Lower leg skin (tissue), 4 donors: ENCODE data around the gene REV3L. TPM values are rescaled to one million over a fixed set of nuclear protein-coding genes. Genes with fewer than 3 reads are reported as not detected.

ENCODE experiments used
- DNase-seq, 2 donors: peaks; one replicate each; pipeline ENCODE4 v3.0.0-alpha.2; 2019; ENCODE audit warnings: low spot score in 2 of 2
- H3K4me3 ChIP-seq: fragments of 200-600 bp; sonication (generic); 2 replicates; pipeline ENCODE4 v1.5.1; 2017; ENCODE audit warnings: mild to moderate bottlenecking, low read depth; ENCODE audit not compliant: poor library complexity, severe bottlenecking
- CTCF ChIP-seq, 3 donors: fragments of 450-650 bp; IDR thresholded peaks; one replicate each; pipeline ENCODE4 v1.5.1; 2016; ENCODE audit warnings: antibody characterized with exemption in 3 of 3, mild to moderate bottlenecking in 3 of 3, moderate library complexity in 2 of 3
- POLR2A ChIP-seq, 2 donors: fragments of 450-650 bp; IDR thresholded peaks; one replicate each; pipeline ENCODE4 v1.6.1; 2016 to 2017; ENCODE audit warnings: antibody characterized with exemption in 2 of 2, mild to moderate bottlenecking in 1 of 2, moderate library complexity in 1 of 2
- WGBS, 2 donors: methylation state at CpG; one replicate each; pipeline ENCODE4 v1.1.5; 2018; 5-methylcytosine and 5-hydroxymethylcytosine counted together
- intact Hi-C: fragments of 100-400 bp; cut with DNase I; formaldehyde crosslinking; loops from one replicate; pipeline ENCODE4 v1.15.0; 2023; ENCODE audit warnings: low total_unique reads
- total RNA-seq, 4 donors: library from RNA; depleted of rRNA; stranded (reverse); fragments of >200 nt; gene quantifications; one replicate each; pipeline ENCODE4 v1.1.0, GENCODE V29; 2016

REV3L gene
- total RNA-seq, 4 donors from 2014 or later = 25.9 to 45.9 (median 28.6) TPM

- 86 to 91% methylated on average over 9 of the region's 9 CpGs for WGBS, 2 donors
- no peak for DNase-seq
- no peak for TF ChIP-seq CTCF (IDR thresholded peaks at IDR 0.05)
- no peak for TF ChIP-seq POLR2A (IDR thresholded peaks at IDR 0.05)
- intact Hi-C loops = no loop called here
- no peak overlapping the region for H3K4me3 ChIP-seq
Observed at GRCh38 chr6:111382476-111383294, 100.3 kb downstream of the REV3L start.

- WGBS, 2 donors = 87 to 93% methylated on average over 1 of the region's 1 CpG
- DNase-seq = no peak
- intact Hi-C loops = no loop called here
- TF ChIP-seq CTCF (IDR thresholded peaks at IDR 0.05) (no peak), POLR2A (IDR thresholded peaks at IDR 0.05) (no peak)
- H3K4me3 ChIP-seq = no peak overlapping the region
Observed at GRCh38 chr6:111381728-111382127, 101.3 kb downstream of the REV3L start.

- no peak overlapping the region for H3K4me3 ChIP-seq
- intact Hi-C loops = no loop called here
- DNase-seq = no peak
- TF ChIP-seq CTCF (IDR thresholded peaks at IDR 0.05) (no peak), POLR2A (IDR thresholded peaks at IDR 0.05) (no peak)
Observed at GRCh38 chr6:111381123-111381522, 101.9 kb downstream of the REV3L start.

GRCh38 chr6:111379831-111380230, 103.2 kb downstream of the REV3L start:
- intact Hi-C loops = no loop called here
- TF ChIP-seq POLR2A (IDR thresholded peaks at IDR 0.05) (no peak), CTCF (IDR thresholded peaks at IDR 0.05) (no peak)
- H3K4me3 ChIP-seq = no peak overlapping the region
- no peak for DNase-seq
- 100% methylated on average over 2 of the region's 2 CpGs for WGBS, 2 donors

GRCh38 chr6:111379302-111379701, 103.7 kb downstream of the REV3L start:
- TF ChIP-seq POLR2A (IDR thresholded peaks at IDR 0.05) (no peak), CTCF (IDR thresholded peaks at IDR 0.05) (no peak)
- H3K4me3 ChIP-seq = no peak overlapping the region
- DNase-seq = no peak
- intact Hi-C loops = no loop called here
